NCI-H748 (cell line): ENCODE measurements around the gene FNDC3B.

Experiments used
- DNase-seq: peaks from one replicate; lab custom pipeline; 2025; ENCODE audit not compliant: unreplicated experiment; lab: John Stamatoyannopoulos, UW

Gene FNDC3B

DNA sequence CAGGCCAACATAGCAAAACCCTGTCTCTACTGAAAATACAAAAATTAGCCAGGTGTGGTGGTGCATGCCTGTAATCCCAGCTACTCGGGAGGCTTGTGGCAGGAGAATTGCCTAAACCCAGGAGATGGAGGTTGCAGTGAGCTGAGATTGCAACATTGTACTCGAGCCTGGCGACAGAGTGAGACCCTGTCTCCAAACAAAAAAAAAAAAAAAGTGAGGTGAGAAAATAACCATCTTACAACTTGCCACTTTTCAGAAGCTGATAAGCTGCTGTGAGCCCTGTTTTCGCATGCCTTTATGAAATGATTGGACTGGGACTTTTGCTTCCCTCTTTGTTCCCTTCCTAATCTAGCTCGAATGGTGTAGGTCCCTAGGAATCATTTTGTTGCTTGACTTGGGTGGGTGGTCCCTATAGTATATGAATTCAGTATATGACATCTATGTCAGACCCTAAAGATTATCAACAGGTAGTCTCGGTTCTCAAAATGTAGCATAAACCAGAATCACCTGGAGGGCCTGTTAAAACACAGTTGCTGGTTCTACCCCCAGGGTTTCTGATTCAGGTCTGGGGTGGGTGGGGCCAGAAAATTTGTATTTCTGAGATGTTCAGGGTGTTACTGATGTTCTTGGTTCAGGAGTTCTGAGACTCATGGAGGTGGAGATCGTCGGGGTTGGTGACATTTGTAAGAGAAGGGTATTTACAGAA is 107.9 kb downstream of the FNDC3B start:
- no peak for DNase-seq

DNA sequence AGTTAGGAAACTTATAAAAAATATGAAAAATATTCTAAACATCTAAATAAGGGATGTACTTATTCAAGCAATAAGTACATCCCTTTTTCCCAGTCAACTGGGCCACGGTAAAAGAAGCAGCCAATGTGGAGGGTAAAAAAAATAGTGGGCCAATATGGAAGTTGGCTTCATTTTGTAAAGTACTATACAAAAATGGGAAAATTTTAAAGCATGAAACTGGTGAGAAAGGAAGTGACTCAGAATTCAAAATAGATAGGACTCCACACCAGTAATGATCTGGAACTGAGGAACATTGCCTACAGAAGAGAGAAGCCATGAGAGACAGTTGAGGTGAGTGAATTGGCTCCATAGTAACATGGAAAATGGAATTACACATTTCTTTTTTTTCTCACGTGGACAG is 108.9 kb downstream of the FNDC3B start:
- no peak for DNase-seq

DNA sequence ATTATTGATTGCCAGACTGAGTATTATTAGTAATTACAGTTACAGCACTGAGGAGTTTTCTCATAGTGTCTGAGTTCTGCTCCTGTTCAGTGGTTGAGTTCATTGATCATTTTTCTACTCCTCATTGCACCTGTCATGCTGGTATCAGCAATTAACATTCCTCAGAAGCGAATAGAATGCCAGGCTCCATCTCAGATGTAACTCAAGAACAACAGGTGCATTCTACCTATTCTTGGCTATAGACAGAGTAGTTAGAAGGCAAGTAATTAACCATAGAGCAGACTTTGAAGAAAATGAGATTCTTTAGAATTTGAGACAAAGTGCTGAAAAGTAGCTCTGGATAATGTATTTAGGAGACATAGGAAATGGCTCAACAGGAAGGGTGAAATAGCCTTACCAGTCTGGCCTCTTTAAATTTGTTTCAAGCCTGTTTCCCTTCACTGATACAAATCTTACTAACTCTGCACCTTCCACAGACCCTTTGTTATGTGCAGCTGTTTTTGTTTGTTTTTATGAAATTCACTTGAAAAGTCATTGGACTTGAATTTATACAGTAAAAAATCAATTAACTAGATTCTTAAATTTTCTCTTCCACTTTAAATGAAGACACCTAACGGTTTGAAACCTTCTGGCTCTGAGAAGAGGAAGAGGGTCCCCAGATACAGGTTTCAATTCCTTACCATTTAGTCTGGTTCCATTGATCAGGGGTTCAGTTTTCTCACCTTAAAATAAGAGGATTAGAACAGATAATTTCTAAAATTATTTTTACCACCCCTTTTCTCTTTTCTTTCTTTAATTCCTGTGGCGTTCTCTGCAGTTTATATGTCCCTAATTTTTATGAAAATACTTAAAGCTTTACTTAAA is 109.6 kb downstream of the FNDC3B start:
- no peak for DNase-seq

- no peak for DNase-seq
Observed at GRCh38 chr3:172150268-172150667, 110.9 kb downstream of the FNDC3B start.

DNA sequence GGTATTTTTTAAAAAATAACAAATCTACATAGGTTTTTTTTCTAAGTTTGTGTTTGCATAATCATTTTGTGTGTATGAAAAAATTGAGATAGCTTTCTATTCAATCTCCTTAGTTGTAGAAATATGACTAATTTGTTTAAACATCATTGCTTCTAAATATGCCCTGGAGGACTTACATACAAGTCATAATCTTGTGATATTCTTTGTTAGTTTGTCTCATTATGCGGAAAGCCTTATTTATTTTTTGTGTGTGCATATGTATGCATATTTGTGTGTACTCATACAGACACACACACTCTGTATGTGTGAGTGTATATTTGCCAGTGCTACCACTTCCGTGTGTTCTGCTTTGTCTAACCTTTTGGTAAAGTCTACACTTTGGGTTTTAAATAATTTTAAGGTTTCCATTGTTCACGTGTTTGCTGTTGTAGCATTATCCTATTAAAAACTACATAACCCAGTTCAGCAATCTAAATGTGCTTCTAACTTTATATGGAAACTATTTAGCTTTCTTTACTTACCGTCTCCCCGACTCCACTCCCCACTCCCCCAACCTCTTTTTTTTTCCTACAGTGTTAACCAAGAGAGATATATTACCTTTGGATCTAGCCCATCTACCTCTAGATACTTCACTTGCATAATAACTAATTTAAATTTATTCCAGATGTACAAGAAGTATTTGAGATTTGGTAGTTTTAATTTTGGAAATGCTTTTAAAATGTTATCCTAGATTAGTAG is 111.7 kb downstream of the FNDC3B start:
- DNase-seq: no peak

DNA sequence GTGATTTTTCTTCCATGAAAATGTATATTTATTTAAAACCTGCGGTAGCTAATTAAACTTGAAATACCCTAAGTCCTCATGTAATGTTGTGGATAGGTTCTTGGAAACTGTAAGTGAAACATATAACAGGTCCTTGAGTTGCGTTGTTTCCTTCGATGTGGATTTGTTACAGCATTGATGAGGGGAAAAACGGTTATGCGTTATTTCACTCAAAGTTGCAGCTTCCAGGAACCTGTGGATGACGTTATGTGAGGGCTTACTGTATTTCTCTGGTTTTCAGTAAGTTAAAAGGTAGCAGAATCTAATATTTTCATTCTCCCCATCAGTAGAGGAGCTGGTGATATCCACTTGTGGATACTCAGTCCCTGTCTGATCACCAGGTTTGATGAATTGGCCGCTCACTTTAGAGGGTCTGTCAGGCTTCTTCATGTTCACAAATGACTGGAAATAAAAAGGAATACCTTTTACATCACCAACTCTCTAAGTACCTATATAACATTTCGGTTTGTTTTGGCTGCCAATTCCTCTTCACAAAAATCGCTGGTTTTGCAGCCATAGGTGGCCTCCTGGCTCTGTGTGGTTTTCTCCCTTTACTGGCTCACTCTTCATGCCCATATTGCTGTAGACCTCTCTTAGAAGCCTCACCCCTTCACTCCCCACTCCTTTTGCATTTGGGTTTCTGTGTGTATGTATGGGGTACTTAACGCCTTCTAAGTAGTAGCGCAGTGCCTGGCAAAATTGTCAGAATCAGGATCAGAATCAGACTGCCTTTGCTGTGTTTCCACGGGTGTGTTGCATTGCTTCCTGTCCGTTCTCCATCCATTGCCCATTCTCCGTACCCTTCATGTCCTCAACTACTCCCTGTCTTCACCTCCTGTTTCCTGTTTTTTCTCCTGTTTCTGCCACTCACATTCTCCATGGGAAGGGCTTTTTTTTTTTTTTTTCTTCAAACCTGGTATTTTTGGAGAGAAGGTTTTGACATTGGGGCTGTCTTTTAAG is 112.6 kb downstream of the FNDC3B start:
- no peak for DNase-seq

GRCh38 chr3:172152874-172153273 is 113.5 kb downstream of the FNDC3B start:
- no peak for DNase-seq

GRCh38 chr3:172153335-172153861 is 114.0 kb downstream of the FNDC3B start:
- no peak for DNase-seq

DNA sequence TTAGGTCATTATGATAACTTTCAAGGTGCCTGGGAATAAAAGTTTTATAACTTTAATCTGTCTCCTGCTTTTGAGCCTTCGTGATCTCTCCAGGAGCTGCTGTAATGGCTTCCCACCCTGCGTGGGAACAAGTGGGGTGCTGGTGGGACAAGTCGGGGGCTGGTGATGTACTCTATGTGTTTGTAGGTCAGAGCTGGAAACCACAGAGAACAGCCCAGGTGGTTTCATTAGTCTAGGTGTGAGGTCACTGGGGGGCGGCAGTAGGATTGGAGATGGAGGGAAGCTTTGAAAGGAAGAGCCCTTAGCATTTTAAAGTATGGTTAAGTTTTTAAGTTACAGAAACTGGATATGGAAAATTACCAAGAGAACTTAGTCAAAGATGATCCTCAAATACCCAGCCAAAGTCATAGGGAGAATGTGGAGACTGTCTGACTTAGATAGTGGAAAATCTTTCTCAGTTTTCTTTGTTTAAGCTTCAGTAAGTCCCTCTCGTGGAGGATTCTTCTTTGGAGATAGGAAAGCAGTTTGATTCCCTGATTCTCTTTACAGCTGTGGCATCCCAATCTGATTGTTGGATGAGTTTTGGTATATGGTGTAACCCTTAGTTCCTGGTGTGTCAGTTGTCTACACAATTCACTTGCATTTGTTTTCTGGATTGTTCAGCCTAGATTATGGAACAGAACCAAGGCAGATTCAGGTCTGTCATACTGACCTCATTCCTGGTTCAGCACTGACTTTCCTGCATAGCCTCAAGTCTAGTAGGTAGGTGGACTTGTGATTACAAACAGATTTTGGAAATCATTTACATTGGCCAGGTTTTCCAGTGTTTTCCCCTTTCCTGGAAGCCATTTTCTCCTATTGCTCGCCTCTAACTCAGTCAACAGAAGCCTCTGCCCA is 115.6 kb downstream of the FNDC3B start:
- no peak for DNase-seq

GRCh38 chr3:172155897-172156585 is 116.7 kb downstream of the FNDC3B start:
- DNase-seq: peak; percentile 42

GRCh38 chr3:172156586-172156955 is 117.2 kb downstream of the FNDC3B start:
- DNase-seq: peak; percentile 41

DNA sequence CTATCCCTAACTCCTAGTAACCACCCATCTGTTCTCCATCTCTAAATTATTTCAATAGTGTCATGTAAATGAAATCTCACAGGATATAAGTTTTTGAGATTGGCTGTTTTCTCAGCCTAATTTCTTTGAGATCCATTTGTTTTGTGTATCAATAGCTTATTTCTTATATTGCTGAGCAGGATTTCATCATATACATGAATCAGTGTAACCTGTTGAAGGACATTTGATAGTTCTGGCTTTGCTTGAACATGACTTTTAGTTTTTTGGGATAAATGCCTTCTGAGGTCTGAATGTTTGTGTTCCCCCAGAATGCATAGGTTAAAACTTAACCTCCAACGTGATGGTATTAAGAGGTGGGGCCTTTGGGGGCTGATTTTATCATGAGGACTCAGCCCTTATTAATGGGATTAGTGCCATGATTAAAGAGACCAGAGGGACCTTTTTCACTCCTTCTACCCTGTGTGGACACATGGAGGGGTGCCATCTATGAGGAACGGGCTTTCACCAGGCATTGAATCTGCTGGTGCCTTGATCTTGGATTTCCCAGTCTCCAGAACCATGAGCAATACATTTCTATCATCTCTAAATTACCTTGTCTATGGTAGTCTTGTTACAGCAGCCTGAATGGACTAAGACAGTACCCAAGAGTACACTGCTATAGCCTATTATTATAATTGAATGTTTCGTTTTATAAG is 118.3 kb downstream of the FNDC3B start:
- DNase-seq: no peak

- DNase-seq: no peak
Observed at GRCh38 chr3:172158741-172159140, 119.4 kb downstream of the FNDC3B start.

DNA sequence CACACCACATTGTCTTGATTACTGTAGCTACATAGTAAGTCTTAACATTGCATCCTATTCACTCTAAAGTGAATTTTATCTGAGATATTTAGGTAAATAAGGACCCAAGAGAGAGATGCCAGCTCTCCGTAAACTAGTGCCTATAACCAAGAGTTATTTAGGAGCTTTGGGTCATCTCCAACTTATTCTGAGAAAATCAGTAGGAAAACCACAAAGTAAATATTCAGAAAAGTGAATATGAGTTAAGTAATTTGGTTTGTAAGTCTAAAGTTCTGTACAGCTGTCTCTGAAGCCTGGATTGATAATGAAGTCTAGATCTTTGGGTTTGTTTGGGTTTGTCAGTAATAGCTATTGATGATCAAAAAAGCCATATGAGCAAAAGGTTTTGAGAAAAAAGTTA is 120.0 kb downstream of the FNDC3B start:
- DNase-seq: no peak

DNA sequence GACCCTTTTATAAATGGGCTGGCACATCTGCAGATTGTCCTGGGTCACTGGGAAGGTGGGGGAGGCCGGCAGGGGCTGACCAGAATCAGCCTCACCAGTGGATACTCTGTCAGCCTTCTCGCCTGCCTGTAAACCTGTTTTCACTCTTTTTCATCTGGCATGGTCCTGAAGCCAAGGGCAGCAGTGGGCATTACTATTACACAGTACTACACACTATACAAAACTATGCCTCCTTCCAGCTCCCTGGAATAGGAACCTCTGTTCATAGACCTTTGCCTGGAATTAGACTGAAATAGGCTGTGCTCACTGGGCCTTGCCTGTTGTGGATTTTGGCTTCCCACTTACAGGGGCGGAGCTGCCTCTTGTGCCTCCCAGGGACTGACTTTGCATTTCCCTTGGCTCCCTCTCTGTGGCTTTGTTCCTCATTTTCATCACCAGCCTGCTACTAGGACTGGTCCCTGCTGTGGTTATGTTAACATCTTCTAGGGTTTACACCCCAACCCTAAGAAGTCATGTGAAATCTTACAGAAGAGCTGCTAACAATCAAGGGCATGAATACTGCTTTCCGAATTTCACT is 120.7 kb downstream of the FNDC3B start:
- DNase-seq: no peak

DNA sequence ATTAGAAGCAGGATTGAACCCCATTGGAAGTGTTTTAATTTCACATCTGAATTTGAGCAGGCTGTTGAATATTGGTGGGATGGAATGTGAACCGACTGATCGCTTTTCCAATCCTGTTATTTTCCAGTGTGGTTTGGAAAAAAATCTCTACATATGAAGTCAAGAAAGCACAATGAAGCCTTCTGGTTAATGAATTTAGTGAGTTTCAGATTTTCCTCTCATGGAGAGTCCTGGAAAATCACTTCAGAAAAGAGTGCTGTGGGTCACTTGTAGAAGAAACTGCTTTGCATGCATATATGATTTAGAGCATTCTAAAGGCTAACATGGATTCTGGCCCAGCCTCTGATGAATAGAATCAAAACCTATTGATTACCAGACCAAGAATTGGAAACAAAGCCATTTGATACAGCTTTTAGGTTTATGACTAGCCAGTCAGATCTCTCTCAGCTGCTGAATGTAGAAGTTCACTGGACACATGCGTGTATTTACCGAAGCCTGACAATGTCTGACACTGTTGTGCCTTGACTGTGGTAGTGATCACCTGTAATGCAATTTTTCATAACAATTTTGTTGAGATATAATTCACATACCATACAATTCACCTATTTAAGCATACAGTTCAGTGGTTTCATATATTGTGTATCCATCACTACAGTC is 121.9 kb downstream of the FNDC3B start:
- no peak for DNase-seq

DNA sequence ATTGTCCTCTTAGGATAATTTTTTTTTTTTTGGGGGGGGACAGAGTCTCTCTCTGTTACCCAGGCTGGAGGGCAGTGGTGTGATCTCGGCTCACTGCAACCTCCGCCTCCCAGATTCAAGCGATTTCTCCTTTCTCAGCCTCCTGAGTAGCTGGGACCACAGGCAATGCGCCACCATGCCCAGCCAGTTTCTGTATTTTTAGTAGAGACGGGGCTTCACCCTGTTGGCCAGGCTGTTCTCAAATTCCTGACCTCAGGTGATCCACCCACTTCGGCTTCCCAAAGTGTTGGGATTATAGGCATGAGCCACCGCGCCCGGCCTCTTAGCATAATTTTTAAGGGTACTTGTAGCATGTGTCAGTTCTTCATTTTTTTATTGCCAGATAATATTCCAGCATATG is 122.6 kb downstream of the FNDC3B start:
- no peak for DNase-seq
